HL-60 (cell line): ENCODE measurements around the gene ADAMTS16.

ENCODE experiments used
- GABPA ChIP-seq: IDR thresholded peaks from 2 replicates; pipeline ENCODE4 v1.6.1; 2012; ENCODE audit warnings: low read depth
- POLR2AphosphoS5 ChIP-seq: IDR thresholded peaks from 2 replicates; pipeline ENCODE4 v1.6.1; 2012; ENCODE audit warnings: low read depth
- SPI1 ChIP-seq: IDR thresholded peaks from 2 replicates; pipeline ENCODE4 v1.6.1; 2012; ENCODE audit warnings: low read depth, mild to moderate bottlenecking, borderline replicate concordance
- TF ChIP-seq, protein P1 (sequence below): IDR thresholded peaks from one replicate; pipeline ENCODE4 v1.5.1; 2011; ENCODE audit warnings: low read length, control low read depth, inconsistent platforms; ENCODE audit not compliant: insufficient read depth
- TF ChIP-seq, protein P2 (sequence below): IDR thresholded peaks from 2 replicates; pipeline ENCODE4 v1.6.1; 2012; ENCODE audit warnings: low read depth; ENCODE audit not compliant: insufficient replicate concordance

DNA sequence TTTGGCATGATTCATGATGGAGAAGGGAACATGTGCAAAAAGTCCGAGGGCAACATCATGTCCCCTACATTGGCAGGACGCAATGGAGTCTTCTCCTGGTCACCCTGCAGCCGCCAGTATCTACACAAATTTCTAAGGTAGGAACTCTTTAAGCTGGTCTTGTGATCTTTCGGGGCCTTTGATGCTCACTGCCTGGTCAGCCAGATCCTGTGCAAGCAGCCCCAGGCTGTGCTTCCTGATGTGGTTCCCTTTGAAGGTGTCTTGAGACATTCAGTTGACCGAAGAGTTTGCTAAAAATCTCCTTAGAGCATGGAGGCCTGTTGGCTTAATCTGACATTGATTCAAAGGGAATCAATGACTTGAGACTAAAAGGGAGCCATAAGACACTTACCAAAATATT is 60.0 kb downstream of the ADAMTS16 start:
- TF ChIP-seq, protein P1, sequence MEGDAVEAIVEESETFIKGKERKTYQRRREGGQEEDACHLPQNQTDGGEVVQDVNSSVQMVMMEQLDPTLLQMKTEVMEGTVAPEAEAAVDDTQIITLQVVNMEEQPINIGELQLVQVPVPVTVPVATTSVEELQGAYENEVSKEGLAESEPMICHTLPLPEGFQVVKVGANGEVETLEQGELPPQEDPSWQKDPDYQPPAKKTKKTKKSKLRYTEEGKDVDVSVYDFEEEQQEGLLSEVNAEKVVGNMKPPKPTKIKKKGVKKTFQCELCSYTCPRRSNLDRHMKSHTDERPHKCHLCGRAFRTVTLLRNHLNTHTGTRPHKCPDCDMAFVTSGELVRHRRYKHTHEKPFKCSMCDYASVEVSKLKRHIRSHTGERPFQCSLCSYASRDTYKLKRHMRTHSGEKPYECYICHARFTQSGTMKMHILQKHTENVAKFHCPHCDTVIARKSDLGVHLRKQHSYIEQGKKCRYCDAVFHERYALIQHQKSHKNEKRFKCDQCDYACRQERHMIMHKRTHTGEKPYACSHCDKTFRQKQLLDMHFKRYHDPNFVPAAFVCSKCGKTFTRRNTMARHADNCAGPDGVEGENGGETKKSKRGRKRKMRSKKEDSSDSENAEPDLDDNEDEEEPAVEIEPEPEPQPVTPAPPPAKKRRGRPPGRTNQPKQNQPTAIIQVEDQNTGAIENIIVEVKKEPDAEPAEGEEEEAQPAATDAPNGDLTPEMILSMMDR = no peak
- TF ChIP-seq GABPA (no peak), POLR2AphosphoS5 (no peak), SPI1 (no peak)
- TF ChIP-seq, protein P2, sequence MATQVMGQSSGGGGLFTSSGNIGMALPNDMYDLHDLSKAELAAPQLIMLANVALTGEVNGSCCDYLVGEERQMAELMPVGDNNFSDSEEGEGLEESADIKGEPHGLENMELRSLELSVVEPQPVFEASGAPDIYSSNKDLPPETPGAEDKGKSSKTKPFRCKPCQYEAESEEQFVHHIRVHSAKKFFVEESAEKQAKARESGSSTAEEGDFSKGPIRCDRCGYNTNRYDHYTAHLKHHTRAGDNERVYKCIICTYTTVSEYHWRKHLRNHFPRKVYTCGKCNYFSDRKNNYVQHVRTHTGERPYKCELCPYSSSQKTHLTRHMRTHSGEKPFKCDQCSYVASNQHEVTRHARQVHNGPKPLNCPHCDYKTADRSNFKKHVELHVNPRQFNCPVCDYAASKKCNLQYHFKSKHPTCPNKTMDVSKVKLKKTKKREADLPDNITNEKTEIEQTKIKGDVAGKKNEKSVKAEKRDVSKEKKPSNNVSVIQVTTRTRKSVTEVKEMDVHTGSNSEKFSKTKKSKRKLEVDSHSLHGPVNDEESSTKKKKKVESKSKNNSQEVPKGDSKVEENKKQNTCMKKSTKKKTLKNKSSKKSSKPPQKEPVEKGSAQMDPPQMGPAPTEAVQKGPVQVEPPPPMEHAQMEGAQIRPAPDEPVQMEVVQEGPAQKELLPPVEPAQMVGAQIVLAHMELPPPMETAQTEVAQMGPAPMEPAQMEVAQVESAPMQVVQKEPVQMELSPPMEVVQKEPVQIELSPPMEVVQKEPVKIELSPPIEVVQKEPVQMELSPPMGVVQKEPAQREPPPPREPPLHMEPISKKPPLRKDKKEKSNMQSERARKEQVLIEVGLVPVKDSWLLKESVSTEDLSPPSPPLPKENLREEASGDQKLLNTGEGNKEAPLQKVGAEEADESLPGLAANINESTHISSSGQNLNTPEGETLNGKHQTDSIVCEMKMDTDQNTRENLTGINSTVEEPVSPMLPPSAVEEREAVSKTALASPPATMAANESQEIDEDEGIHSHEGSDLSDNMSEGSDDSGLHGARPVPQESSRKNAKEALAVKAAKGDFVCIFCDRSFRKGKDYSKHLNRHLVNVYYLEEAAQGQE = no peak
